ENCODE data around the gene MAST2.

DNA sequence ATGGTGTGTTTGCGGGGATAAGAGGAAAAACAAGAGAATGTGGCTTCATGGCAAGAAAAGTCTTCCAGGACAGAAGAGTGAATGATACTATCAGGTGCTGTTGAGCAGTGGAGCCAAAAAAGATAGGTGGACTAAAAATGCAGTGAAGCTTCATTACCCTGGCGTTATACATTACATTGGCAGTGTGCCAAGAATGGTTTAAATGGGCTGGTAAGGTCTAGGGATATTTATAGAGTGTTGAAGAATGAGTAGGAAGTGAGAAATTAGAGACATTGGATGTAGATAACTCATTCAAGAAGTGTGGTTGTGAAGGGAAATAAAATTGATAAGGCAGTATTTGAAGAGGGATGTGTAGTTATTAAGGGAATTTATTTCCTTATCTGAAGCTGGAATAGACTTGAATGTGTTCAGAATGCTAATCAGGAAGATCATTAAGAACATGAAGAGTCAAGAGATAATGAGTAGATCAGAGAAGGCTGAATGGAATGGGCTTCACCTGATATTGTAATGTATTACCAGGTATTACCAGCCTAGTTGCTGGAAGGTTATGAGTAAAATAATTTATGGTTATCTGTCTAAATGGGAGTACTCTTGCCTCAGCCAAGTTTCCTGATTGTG lies 72.7 kb downstream of the MAST2 start:
- TF ChIP-seq, protein P1, sequence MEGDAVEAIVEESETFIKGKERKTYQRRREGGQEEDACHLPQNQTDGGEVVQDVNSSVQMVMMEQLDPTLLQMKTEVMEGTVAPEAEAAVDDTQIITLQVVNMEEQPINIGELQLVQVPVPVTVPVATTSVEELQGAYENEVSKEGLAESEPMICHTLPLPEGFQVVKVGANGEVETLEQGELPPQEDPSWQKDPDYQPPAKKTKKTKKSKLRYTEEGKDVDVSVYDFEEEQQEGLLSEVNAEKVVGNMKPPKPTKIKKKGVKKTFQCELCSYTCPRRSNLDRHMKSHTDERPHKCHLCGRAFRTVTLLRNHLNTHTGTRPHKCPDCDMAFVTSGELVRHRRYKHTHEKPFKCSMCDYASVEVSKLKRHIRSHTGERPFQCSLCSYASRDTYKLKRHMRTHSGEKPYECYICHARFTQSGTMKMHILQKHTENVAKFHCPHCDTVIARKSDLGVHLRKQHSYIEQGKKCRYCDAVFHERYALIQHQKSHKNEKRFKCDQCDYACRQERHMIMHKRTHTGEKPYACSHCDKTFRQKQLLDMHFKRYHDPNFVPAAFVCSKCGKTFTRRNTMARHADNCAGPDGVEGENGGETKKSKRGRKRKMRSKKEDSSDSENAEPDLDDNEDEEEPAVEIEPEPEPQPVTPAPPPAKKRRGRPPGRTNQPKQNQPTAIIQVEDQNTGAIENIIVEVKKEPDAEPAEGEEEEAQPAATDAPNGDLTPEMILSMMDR (conservative IDR thresholded peaks at IDR 0.05 in 1 of 2, IDR thresholded peaks at IDR 0.05 in 1 of 2; ENCODE audit: extremely low read depth in 1 of 2, insufficient read depth in 1 of 2, low read depth in 1 of 2, low read length in 2 of 2): no peak
- no peak for TF ChIP-seq EZH2 (IDR thresholded peaks at IDR 0.05; ENCODE audit: borderline replicate concordance, low read length)

All from mammary epithelial cell (primary cell).